ENCODE results near the gene WWC1. TPM values are rescaled to one million over a fixed set of nuclear protein-coding genes. Genes with fewer than 3 reads are reported as not detected.

The WWC1 gene
- total RNA-seq, 1 experiment from 2014 or later, result 108 TPM

DNA sequence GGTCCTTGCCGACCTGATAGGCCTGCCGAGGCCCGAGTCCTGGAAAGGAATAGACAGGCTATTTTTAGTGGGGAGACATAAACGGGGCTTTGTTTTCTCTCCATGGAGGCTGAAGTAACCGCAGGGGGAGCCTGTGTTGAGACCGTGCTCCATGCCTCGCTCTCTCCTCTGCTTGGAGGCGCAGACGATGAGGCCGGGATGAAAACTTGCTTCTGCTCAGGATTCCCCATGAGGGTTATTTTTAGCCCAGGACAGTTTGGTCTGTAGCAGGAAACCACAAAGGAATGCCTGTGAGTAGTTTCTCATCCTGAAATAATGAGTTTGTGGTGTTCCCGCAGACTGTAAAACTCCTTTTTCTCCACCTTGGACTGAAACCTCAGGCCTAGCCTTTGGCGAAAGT, 112.9 kb downstream of the WWC1 start:
- Mint-ChIP-seq H3K9me3 (ENCODE audit: unreplicated experiment) (no peaks in the 10 kb centered on the region), H3K27me3 (ENCODE audit: insufficient read depth, unreplicated experiment) (no peaks in the 10 kb centered on the region), H3K4me3 (ENCODE audit: unreplicated experiment) (no peak overlapping the region), H3K36me3 (ENCODE audit: insufficient read depth, unreplicated experiment) (peaks cover 85% of the 10 kb centered on the region), H3K4me1 (ENCODE audit: low read depth, unreplicated experiment) (peaks cover 25% of the 10 kb centered on the region), H3K27ac (ENCODE audit: unreplicated experiment) (no peak overlapping the region)
- DNase-seq, result no peak
- ChIA-PET CTCF (no interaction called here), POLR2A (no interaction called here)
- TF ChIP-seq, protein P1, sequence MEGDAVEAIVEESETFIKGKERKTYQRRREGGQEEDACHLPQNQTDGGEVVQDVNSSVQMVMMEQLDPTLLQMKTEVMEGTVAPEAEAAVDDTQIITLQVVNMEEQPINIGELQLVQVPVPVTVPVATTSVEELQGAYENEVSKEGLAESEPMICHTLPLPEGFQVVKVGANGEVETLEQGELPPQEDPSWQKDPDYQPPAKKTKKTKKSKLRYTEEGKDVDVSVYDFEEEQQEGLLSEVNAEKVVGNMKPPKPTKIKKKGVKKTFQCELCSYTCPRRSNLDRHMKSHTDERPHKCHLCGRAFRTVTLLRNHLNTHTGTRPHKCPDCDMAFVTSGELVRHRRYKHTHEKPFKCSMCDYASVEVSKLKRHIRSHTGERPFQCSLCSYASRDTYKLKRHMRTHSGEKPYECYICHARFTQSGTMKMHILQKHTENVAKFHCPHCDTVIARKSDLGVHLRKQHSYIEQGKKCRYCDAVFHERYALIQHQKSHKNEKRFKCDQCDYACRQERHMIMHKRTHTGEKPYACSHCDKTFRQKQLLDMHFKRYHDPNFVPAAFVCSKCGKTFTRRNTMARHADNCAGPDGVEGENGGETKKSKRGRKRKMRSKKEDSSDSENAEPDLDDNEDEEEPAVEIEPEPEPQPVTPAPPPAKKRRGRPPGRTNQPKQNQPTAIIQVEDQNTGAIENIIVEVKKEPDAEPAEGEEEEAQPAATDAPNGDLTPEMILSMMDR (IDR thresholded peaks at IDR 0.05; ENCODE audit: insufficient read depth in 1 of 2, low read depth in 1 of 2, low read length in 1 of 2, severe bottlenecking in 1 of 2, unreplicated experiment in 1 of 2), result no peak
- Histone ChIP-seq H3K36me3 (ENCODE audit: control insufficient read depth, insufficient read depth, low read length) (peaks cover 3% of the 10 kb centered on the region), H3K4me3 (ENCODE audit: low read depth, low read length) (no peak overlapping the region), H3K9me3 (no peaks in the 10 kb centered on the region), H3K27me3 (replicated peaks; ENCODE audit: control insufficient read depth, insufficient read depth, low read length) (no peaks in the 10 kb centered on the region), H3K4me1 (0 out of 2 replicates have a peak, but pooled peaks cover 3% of the 10 kb centered on the region)
- no TSS peak for BruUV-seq (replicated peaks)
- intact Hi-C loops (cut with micrococcal nuclease; ENCODE audit: unreplicated experiment), result no loop called here

- Histone ChIP-seq H3K4me3 (ENCODE audit: low read depth, low read length) (no peak overlapping the region), H3K9me3 (no peaks in the 10 kb centered on the region), H3K27me3 (replicated peaks; ENCODE audit: control insufficient read depth, insufficient read depth, low read length) (no peaks in the 10 kb centered on the region), H3K36me3 (ENCODE audit: control insufficient read depth, insufficient read depth, low read length) (peaks cover 1% of the 10 kb centered on the region), H3K4me1 (0 out of 2 replicates have a peak, but pooled peaks cover 4% of the 10 kb centered on the region)
- intact Hi-C loops (cut with micrococcal nuclease; ENCODE audit: unreplicated experiment), result no loop called here
- ChIA-PET POLR2A (interaction anchor here (0.7 kb wide), 1 partner anchor 25 kb away, joined by 6 read pairs; no protein-coding TSS in a partner anchor), CTCF (interaction anchor here (0.6 kb wide), 1 partner anchor 137 kb away, joined by 4 read pairs; no protein-coding TSS in a partner anchor)
- H3K9me3 Mint-ChIP-seq (ENCODE audit: unreplicated experiment), result no peaks in the 10 kb centered on the region
- no peak for DNase-seq
- peak overlapping the region; percentile 65 for H3K27ac Mint-ChIP-seq (ENCODE audit: unreplicated experiment)
- H3K27me3 Mint-ChIP-seq (ENCODE audit: insufficient read depth, unreplicated experiment), result no peaks in the 10 kb centered on the region
- H3K36me3 Mint-ChIP-seq (ENCODE audit: insufficient read depth, unreplicated experiment), result peaks cover 90% of the 10 kb centered on the region
- BruUV-seq (replicated peaks), result no TSS peak
- peaks cover 2% of the 10 kb centered on the region for H3K4me1 Mint-ChIP-seq (ENCODE audit: low read depth, unreplicated experiment)
- TF ChIP-seq, protein P1 (IDR thresholded peaks at IDR 0.05; ENCODE audit: insufficient read depth in 1 of 2, low read depth in 1 of 2, low read length in 1 of 2, severe bottlenecking in 1 of 2, unreplicated experiment in 1 of 2), result no peak
- no peak overlapping the region for H3K4me3 Mint-ChIP-seq (ENCODE audit: unreplicated experiment)
These were observed 115.8 kb downstream of the WWC1 start for GRCh38 chr5:168407211-168407610.

GRCh38 chr5:168408561-168409305, 117.3 kb downstream of the WWC1 start:
- TF ChIP-seq, protein P1 (IDR thresholded peaks at IDR 0.05; ENCODE audit: insufficient read depth in 1 of 2, low read depth in 1 of 2, low read length in 1 of 2, severe bottlenecking in 1 of 2, unreplicated experiment in 1 of 2), result no peak
- POLR2A ChIA-PET, result no interaction called here
- Histone ChIP-seq H3K4me1 (0 out of 2 replicates have a peak, but pooled peaks cover 4% of the 10 kb centered on the region), H3K4me3 (ENCODE audit: low read depth, low read length) (no peak overlapping the region), H3K27me3 (replicated peaks; ENCODE audit: control insufficient read depth, insufficient read depth, low read length) (no peaks in the 10 kb centered on the region), H3K36me3 (ENCODE audit: control insufficient read depth, insufficient read depth, low read length) (peaks cover 1% of the 10 kb centered on the region), H3K9me3 (no peaks in the 10 kb centered on the region)
- no TSS peak for BruUV-seq (replicated peaks)
- Mint-ChIP-seq H3K4me1 (ENCODE audit: low read depth, unreplicated experiment) (no peaks in the 10 kb centered on the region), H3K9me3 (ENCODE audit: unreplicated experiment) (no peaks in the 10 kb centered on the region), H3K27ac (ENCODE audit: unreplicated experiment) (peak overlapping the region; percentile 36), H3K36me3 (ENCODE audit: insufficient read depth, unreplicated experiment) (peaks cover 89% of the 10 kb centered on the region), H3K4me3 (ENCODE audit: unreplicated experiment) (no peak overlapping the region), H3K27me3 (ENCODE audit: insufficient read depth, unreplicated experiment) (no peaks in the 10 kb centered on the region)
- DNase-seq, result no peak
- intact Hi-C loops (cut with micrococcal nuclease; ENCODE audit: unreplicated experiment), result no loop called here
- CTCF ChIA-PET, result interaction anchor here (0.5 to 1.1 kb wide), 3 partner anchors 17 to 139 kb away, joined by 3 read pairs; no protein-coding TSS in a partner anchor

Data from Caco-2 (cell line).